SKM-1 (cell line): ENCODE results near the gene ITGA3.

ENCODE experiments used
- DNase-seq: peaks from one replicate; lab custom pipeline; 2025; ENCODE audit not compliant: unreplicated experiment; lab: John Stamatoyannopoulos, UW

The ITGA3 gene

GRCh38 chr17:50055426-50056216 lies at the start of gene ITGA3:
TSS of gene ITGA3 (plus strand) at chr17:50056110. CDS start at chr17:50056440, 330 bp downstream.
- no peak for DNase-seq

GRCh38 chr17:50009282-50009681 lies 46.6 kb upstream of the ITGA3 start:
- DNase-seq: no peak

- no peak for DNase-seq
Observed at GRCh38 chr17:50013079-50013478, 42.8 kb upstream of the ITGA3 start.

- no peak for DNase-seq
Observed at GRCh38 chr17:50014471-50015088, 41.3 kb upstream of the ITGA3 start.

DNA sequence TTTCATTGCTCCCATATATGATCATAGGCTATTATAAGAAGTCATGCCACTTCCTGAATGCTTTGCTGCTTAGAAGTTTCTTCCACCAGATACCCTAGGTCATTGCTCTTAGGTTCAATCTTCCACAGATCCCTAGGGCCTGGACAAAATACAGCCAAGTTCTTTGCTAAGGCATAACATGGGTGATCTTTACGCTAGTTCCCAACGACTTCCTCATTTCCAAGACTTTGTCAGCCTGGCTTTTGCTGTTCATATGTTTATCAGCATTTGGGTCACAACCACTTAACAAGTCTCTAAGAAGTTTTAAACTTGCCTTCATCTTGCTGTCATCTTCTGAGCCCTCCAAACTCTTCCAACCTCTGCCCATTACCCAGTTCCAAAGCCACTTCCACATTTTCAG lies 40.8 kb upstream of the ITGA3 start:
- no peak for DNase-seq

DNA sequence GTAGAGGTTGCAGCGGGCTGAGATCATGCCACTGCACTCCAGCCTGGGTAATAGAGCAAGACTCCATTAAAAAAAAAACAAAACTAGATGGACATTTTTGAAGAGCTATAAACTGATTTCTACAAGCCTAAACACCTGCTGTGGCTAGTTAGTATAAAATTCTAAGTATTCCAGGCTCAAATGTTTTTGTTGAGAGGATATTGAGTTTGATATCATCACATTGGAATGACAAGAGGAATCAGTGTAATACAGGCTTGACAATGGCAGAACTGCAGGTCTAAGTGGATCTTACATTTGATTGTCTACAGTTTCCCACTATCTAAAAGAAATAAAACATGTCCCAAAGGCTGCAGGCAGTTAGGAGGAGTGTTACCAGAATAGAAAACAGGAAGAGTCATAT lies 37.0 kb upstream of the ITGA3 start:
- no peak for DNase-seq

DNA sequence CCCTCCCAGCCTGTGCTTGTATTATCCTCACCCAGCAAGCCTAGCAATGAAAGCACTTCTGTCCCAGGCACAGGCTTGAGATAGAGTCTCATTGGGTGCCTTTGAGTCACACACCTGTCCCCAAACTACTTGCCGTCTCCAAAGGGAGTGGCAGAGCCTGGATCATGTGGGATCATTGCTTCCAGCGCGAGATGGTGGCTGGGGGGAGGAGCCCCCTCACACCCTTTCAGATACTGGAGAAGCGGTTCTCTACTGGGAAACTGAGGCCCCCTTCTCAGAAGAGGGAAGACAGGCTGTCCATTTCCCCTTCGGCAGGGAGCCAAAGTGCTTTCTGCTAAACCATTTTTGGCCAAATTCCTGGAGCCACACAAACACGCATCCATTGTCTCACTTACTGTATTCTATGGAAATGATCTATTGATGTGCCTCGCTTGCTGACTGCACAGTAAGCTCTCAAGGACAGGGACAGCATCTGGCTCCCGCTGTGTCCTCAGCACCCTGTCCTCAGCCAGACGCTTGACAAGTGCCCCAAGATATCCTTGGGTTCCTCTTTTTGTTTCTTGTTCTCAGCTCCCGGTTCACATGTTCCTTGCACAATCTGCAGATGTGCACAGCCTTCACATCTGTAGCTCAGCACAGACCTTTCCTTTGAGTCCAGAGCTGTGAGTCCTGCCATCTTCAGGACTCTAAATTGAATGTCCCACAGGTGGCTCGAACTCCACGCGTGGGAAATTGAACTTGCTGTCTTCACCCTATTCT lies 34.9 kb upstream of the ITGA3 start:
- peak; percentile 65 for DNase-seq

DNA sequence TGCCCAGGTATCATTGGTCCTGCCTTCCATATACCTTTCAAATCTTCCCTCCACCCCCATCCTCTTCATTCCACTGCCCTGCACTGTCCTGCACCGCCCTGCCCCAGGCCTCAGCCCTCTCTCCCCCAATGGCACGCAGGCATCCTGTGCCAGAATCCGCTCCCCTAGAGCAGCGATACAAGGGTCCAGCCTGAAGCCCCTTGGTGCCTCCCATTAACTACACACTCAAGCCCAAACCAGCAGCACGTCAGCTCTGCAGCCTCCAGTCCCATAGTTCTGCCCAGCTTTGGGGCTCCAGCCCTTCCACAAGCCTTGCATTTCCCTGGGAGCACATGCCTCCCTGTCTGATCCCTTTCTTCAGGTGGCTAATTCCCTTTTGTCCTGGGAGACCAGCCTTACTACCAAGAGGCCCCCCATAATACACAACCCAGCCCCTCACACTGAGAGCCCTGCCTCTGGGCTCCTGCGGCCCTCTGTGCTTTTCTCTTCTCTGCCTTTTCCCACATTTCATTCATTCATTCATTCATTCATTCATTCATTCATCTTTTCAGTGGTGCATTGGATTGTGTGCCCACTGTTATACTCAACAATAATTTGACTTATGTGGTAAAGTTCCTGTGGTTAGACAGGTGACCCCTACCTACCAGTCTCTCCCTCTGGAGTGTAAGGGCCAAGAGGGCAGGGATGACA lies 34.1 kb upstream of the ITGA3 start:
- no peak for DNase-seq

GRCh38 chr17:50022463-50023130 lies 33.3 kb upstream of the ITGA3 start:
- no peak for DNase-seq

DNA sequence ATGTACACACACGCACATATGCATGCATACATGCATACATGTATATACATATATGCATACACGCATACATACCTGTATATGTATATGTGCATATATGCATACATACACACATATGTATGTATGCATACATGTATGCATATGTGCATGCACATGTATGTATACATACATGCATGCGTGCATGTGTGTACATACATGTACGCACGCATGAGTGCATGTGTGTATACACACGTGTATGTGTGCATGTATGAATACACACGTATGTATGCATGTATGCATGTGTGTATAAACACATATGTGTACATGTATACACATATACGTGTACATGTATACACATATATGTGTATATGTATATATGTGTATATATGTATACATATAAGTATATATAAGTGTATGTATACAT lies 32.4 kb upstream of the ITGA3 start:
- no peak for DNase-seq

DNA sequence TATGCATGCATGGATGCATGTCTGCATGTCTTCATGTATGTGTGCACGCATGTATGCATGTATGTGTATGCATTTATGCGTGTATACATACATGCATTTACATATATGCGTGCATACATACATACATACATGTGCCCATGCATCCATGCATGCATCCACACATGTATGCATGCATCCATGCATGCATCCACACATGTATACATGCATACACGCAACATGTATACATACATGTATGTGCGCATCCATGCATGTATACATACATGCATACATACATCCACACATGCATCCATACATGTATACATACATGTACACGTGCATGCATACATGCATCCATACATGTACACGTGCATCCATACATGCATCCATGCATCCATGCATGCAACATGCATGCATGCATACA lies 31.1 kb upstream of the ITGA3 start:
- DNase-seq: no peak

DNA sequence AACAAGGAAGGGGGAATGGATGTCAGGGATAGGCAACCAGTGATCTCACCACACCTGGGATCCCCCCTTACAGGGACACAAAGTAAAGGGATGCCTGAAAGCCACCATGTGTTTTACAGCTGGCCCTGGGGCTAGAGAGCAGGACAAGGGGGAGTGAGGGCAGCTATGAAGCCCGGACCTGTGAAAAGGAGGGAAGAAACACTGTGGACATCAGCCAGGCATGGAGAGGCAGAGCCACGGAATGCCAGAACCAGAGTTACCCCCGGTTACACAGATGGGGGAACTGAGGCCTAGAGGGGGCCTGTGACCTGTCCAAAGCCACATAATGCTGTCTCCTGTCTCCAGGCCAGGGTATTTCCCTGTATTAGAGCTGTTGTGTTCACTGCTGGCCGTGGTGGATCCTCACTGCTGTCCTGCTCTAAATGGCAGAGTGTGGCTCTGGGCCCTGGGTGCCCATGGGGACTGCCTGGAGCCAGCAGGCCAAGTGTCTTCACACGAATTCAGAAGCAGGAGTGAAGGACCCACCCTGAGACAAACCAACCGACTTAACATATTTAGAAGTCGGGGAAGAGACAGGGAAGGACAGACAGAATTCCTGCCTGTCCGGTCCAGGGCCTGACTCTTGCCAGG lies 29.7 kb upstream of the ITGA3 start:
- DNase-seq: no peak

DNA sequence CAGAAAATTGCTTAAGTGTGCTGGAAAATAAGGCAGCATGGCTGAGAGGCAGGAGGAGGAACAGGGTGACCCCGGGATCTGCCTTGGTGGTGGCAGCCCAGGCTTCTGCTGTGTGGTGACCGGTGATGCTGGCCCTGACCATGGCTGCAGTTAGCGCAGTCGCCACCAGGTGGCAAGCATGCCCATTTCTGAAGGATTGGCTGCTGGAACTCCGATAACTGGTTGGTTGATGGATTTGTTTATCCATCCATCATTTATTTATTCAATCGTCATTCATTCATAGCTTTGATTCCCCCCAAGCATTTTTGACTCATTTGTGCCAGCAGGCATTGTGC lies 29.1 kb upstream of the ITGA3 start:
- DNase-seq: peak; percentile 21

DNA sequence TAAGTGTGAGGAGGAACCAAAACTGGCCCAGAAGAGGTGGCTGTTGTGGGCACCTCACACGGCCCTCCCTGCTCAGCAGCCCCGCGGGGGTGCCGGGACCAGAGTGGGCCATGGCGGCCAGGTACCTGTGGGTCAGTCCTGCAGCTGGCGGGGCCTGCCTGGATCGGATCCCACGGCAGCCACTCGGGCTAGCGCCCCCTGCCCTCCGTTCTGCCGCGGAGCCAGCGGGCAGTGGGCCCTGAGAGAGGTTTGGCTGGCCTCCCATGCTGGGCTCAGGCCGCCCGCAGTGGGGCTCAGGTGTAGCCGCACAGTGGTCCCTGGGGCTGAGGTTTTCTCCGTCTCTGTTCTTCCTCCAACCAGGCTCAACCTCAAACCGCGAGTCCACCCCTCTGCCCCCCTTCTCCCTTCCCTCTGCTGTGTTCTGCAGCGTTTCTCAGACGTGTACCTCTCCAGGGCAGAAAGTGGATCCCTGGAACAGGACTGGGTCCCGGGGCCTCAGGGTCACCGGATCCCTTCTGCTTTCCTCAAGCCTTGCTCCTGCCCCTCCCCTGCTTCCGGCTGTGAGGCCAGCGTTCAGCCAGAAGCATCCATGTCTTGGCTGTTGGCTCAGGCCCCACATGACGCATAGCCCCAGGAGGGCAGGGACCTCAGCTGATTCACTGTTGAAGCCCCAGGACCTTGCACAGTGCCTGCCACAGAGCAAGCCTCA lies 28.6 kb upstream of the ITGA3 start:
- DNase-seq: no peak

- no peak for DNase-seq
Observed at GRCh38 chr17:50027881-50028735, 27.8 kb upstream of the ITGA3 start.

GRCh38 chr17:50028736-50029120 lies 27.2 kb upstream of the ITGA3 start:
- DNase-seq: no peak

DNA sequence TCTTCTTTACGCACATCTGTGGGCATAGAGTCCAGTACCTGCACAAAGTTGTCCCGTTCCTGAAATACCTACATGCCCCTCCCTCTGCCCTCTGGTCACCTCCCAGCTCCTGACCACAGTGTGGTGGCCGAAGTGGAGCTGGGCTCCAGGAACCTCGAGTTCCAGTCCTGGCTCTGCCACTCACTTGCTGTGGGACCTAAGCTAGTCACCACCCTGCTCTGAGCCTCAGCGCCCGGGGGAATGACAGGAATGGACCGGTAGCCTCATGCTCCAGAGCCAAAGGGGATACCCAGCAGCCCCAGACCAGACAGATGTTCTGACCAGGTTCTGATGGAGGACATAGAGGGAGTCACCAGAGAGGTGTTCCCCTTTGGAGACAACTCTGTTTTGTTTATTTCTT lies 26.7 kb upstream of the ITGA3 start:
- DNase-seq: no peak

DNA sequence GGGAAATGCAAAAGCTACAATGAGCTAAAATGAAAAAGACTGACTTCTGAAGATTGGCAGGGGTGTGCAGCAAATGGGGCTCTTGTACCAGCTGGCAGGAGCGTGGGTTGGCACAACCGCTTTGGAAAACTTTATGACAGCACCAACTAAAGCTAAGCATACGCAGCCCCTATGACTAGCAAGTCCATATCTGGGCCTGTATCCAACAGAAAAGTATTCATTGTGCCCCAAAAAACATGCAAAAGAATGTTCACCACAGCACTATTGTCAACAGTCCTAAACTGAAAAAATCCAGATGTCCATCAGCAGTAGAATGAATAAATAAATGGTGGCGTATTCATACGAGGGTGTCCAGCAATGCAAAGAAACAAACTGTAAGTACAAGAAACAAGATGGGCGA lies 22.6 kb upstream of the ITGA3 start:
- DNase-seq: no peak
